ENCODE results near the gene TSSK2.

TSSK2 gene

GRCh38 chr22:19146215-19146968, 15.3 kb downstream of the TSSK2 start:
- Histone ChIP-seq H3K4me3 (ENCODE audit: low read depth, low read length) (no peak overlapping the region), H3K4me1 (ENCODE audit: control insufficient read depth, insufficient read depth, low read length) (no peaks in the 10 kb centered on the region), H3K9me3 (ENCODE audit: control insufficient read depth, insufficient read depth, low read depth, low read length) (no peaks in the 10 kb centered on the region), H3K27ac (ENCODE audit: extremely low read depth, low read depth, low read length) (no peak overlapping the region), H3K36me3 (ENCODE audit: control insufficient read depth in 2 of 2, insufficient read depth in 1 of 2, low read length in 2 of 2) (peaks cover 8 to 14% of the 10 kb centered on the region in 2 experiments; a peak in 2 of 3 replicates)
- ChIA-PET CTCF (interaction anchor here (1.2 to 3.1 kb wide), 4 partner anchors 8 to 483 kb away, joined by 3 to 27 read pairs (median 15); no protein-coding TSS in a partner anchor), POLR2A (interaction anchor here (1.2 kb wide), 1 partner anchor 27 kb away, joined by 3 read pairs; no protein-coding TSS in a partner anchor)
- no peak for TF ChIP-seq ZBTB49 (tag by site-specific recombination; IDR thresholded peaks at IDR 0.05; ENCODE audit: low read depth)
- peak; percentile 64 for TF ChIP-seq SCRT2 (tag by site-specific recombination; IDR thresholded peaks at IDR 0.05)
- TF ChIP-seq ZSCAN23 (tag by site-specific recombination; IDR thresholded peaks at IDR 0.05): no peak
- no peak for TF ChIP-seq MEIS1 (CRISPR knock-in tag; IDR thresholded peaks at IDR 0.05; ENCODE audit: borderline replicate concordance)
- TF ChIP-seq ATF2 (tag by site-specific recombination; IDR thresholded peaks at IDR 0.05; ENCODE audit: low read depth): no peak
- TF ChIP-seq BCL11A (tag by site-specific recombination; IDR thresholded peaks at IDR 0.05; ENCODE audit: low read depth): no peak
- TF ChIP-seq ZBTB6 (tag by site-specific recombination; IDR thresholded peaks at IDR 0.05): peak; percentile 32; the same call in 1 of the 2 replicates
- no peak for TF ChIP-seq TRIM28 (IDR thresholded peaks at IDR 0.05; ENCODE audit: borderline replicate concordance, low read length)
- TF ChIP-seq CTCF (tag by site-specific recombination; IDR thresholded peaks at IDR 0.05): 0 out of 2 replicates have a peak, but pooled peaks have one; percentile 8
- TF ChIP-seq ZNF664 (tag by site-specific recombination; IDR thresholded peaks at IDR 0.05): no peak
- no peak for TF ChIP-seq ZNF354C (tag by site-specific recombination; IDR thresholded peaks at IDR 0.05; ENCODE audit: borderline replicate concordance, low read depth)
- TF ChIP-seq ZNF211 (tag by site-specific recombination; IDR thresholded peaks at IDR 0.05; ENCODE audit: low read depth): no peak
- TF ChIP-seq ZNF416 (tag by site-specific recombination; IDR thresholded peaks at IDR 0.05): no peak
- TF ChIP-seq IKZF3 (tag by site-specific recombination; IDR thresholded peaks at IDR 0.05): no peak
- TF ChIP-seq ZBTB7A (tag by site-specific recombination; IDR thresholded peaks at IDR 0.05; ENCODE audit: low read depth): no peak
- TF ChIP-seq ZNF174 (tag by site-specific recombination; IDR thresholded peaks at IDR 0.05): no peak
- TF ChIP-seq ZSCAN5A (tag by site-specific recombination; IDR thresholded peaks at IDR 0.05): no peak
- TF ChIP-seq ZBTB17 (tag by site-specific recombination; IDR thresholded peaks at IDR 0.05): peak; percentile 86
- no peak for TF ChIP-seq SP3 (tag by site-specific recombination; IDR thresholded peaks at IDR 0.05)
- TF ChIP-seq ZNF623 (tag by site-specific recombination; IDR thresholded peaks at IDR 0.05): peak; percentile 83
- no peak for TF ChIP-seq ELK4 (IDR thresholded peaks at IDR 0.05; ENCODE audit: borderline replicate concordance, low read depth, low read length)
- no peak for TF ChIP-seq HOXD13 (CRISPR knock-in tag; IDR thresholded peaks at IDR 0.05; ENCODE audit: borderline replicate concordance)
- TF ChIP-seq REST (tag by site-specific recombination; IDR thresholded peaks at IDR 0.05): no peak
- no peak for TF ChIP-seq ZSCAN30 (tag by site-specific recombination; IDR thresholded peaks at IDR 0.05)
